ENCODE results near the gene C2orf76.

The C2orf76 gene

GRCh38 chr2:119305497-119306195 is 61.0 kb downstream of the C2orf76 start:
- DNase-seq, result no peak

DNA sequence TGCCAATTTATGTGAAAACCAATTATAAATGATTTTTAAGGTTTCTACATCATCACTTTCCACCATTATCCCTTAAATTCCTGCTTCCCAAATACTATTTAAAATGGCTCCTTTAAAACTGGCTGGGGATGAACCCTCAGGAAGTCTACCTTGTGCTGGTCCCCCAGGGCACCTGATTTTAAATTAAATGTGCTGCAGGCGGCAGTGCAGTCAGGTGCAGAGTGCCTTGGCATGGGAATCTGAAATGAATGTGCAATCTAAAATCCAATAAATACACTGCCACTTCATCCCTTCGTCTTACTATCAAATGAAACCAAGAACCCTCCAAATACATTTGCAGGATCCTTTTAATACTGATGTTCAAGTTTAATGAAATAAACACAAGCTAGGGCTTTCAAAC is 61.8 kb downstream of the C2orf76 start:
- intact Hi-C loops (cut with DNase I), result loop anchor here (5.0 kb wide), 1 partner anchor 423 kb away; no protein-coding TSS in a partner anchor
- DNase-seq, result no peak

More at GRCh38 chr2:119305497-119306195, 61.0 kb downstream of the C2orf76 start:
- intact Hi-C loops (cut with DNase I), result loop anchor here (5.0 kb wide), 1 partner anchor 423 kb away; no protein-coding TSS in a partner anchor

GRCh38 chr2:119301413-119301812 is 65.2 kb downstream of the C2orf76 start:
- intact Hi-C loops (cut with DNase I), result no loop called here
- DNase-seq, result no peak

DNA sequence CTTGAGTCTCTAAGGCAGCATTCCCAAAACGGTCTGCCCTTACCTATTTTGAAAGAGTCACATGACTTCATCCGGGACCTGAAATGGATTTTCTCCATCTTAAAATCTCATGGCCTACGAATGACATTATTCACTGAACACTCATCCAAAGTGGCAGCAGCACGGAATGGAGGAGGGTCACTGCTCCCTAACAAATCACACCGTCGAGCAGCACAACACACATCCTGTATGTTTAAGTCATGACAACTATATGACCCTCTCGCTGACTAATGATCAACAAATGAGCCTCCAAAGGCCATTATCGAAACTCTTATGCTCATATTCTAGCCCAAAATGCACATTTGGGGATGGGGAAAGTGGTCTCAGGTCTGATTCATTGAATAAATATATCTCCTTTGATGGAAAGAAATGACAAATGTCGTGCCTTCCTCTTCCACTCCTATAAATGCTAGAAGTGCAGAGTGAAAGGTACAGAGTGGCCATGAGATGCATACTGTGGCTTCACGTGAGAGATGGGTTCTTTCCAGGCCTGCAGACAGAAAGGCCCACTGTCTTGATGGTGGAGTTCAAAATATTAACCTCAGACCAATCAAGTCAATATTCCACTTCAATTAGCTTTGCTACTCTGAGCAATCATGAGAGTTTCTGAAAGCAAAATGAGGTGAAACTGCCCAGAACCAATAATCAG is 70.8 kb downstream of the C2orf76 start:
- intact Hi-C loops (cut with DNase I), result no loop called here
- DNase-seq, result no peak

- DNase-seq, result no peak
- intact Hi-C loops (cut with DNase I), result no loop called here
These were observed 72.0 kb downstream of the C2orf76 start for GRCh38 chr2:119294671-119295070.

DNA sequence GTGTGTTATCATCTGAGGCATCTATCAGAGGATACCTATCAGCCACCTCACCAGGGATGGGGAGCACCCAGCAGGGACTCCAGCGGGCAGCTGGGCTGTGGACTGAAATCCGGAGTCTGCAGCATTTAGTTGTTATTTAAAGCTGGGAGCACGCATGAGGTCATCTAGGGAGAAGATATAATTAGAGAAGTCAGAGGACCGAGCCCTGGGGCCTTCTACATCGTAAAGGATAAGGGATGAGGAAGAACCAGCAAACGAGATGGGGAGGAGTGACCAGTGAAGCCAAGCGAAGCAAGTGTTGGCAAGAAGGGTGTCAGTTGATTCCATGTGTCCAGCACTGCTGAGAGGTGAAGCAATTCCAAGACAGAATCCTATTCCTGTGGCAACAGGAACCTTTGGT is 72.7 kb downstream of the C2orf76 start:
- DNase-seq, result no peak
- intact Hi-C loops (cut with DNase I), result no loop called here

- intact Hi-C loops (cut with DNase I), result no loop called here
- DNase-seq, result no peak
These were observed 73.4 kb downstream of the C2orf76 start for GRCh38 chr2:119293254-119293653.

- intact Hi-C loops (cut with DNase I), result no loop called here
- no peak for DNase-seq
These were observed 74.4 kb downstream of the C2orf76 start for GRCh38 chr2:119292226-119292625.

GRCh38 chr2:119291588-119292167 is 75.0 kb downstream of the C2orf76 start:
- DNase-seq, result no peak
- intact Hi-C loops (cut with DNase I), result no loop called here

- DNase-seq, result peak; percentile 34 to 97 (median 70)
- intact Hi-C loops (cut with DNase I), result no loop called here
These were observed 75.6 kb downstream of the C2orf76 start for GRCh38 chr2:119290859-119291587.

DNA sequence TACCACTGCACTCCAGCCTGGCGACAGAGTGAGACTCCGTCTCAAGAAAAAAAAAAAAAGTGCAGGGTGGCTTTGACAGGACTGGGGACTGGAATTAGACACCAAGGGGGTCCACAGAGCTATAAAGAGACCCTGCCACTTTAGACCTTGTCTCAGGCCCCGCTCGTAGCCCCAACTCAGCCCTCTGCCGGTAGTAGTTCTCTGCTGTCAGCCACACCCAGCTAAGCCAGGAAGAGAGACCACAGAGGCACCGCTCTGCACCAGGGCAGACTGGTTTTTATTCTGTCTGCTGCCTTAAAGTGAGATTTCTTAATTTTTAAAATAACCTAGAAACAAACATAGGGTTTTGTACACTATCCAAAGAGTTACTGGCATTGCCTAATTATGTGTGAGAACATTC is 77.0 kb downstream of the C2orf76 start:
- intact Hi-C loops (cut with DNase I), result no loop called here
- DNase-seq, result no peak

GRCh38 chr2:119289093-119289492 is 77.5 kb downstream of the C2orf76 start:
- intact Hi-C loops (cut with DNase I), result no loop called here
- no peak for DNase-seq

DNA sequence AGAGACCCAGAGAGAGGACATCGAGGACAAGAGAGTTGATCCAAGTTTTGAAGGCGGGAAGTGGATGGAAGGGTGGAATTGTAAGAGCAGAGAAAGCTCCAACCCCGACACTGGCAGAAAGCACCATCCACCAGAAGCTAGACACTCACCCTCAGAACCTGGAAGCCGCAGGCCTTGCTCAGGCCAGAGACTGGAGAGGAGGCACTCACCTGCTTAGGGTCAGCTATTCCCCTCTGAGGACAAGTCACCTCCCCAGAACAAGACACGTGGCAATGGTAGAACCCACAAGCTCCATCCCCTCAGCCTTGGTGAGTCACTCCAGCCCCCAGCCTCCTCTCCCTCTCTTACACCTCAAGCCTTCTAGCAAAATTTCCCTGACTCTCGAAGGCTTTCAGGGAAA is 78.1 kb downstream of the C2orf76 start:
- intact Hi-C loops (cut with DNase I), result no loop called here
- no peak for DNase-seq

DNA sequence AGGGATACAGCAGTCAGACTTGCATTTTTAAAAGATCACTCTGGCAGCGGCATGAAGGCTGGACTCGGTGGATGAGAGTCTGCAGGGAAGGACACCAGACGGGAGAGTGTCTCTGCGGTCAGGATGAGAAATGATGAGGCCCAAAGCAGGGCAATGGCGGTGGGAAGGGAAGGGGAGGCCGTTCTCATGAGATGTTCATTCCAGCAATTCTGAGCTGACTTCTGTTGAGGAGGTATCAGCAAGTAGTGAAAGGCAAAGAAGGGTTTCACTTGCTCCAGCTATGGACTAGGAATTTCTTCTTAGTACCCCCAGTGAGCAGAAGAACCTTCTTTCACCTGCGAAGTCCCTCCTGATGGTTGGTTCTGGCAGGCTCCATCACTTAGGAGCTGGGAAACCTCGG is 80.0 kb downstream of the C2orf76 start:
- intact Hi-C loops (cut with DNase I), result no loop called here
- DNase-seq, result no peak

DNA sequence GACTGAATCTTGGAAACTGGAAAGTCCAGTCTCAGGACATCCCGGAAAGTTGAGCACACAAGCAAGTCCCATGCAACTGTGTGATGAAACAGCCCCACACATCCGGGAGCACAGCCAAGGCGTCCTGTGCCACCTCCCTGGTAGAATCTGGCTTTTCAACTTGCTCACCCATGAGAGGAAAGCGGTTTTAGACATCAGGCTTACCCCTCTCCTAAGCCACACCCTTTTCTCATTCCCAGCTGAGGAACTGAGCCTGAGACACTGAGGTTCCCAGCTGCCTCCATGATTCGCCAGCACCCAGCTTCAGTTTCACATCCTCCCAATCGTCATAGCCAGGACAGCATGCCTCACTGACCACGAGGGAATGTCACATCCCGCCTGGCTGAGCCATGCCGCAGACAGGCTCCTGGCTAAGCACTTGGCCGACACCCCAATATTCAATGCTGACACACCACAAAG is 82.7 kb downstream of the C2orf76 start:
- intact Hi-C loops (cut with DNase I), result no loop called here
- peak; percentile 44 to 93 (median 60) for DNase-seq

DNA sequence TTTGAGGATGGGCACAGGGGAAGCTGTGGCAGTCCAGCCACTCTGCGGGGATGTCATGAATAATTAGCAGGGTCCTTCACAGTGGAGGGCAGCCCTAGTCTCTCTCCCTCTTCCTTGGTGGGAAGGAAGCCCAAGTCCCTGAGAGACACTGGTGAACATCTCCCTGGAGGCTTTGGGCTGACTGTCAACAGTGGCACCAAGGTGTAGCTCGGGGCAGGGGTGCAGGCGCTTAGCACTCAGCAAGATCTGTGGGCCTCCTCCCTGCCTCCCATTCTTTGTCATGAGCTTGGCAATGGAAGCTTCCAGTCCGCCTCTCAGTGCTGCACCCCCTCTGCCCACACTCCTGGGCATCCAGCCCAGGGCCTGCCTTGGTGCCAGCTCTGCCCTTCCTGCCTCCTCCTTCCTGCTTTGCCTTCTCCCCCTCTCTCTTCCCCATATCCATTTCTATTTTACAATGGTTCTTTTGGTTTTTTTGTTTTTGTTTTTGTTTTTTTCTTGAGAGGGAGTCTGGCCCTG is 83.6 kb downstream of the C2orf76 start:
- intact Hi-C loops (cut with DNase I), result no loop called here

DNA sequence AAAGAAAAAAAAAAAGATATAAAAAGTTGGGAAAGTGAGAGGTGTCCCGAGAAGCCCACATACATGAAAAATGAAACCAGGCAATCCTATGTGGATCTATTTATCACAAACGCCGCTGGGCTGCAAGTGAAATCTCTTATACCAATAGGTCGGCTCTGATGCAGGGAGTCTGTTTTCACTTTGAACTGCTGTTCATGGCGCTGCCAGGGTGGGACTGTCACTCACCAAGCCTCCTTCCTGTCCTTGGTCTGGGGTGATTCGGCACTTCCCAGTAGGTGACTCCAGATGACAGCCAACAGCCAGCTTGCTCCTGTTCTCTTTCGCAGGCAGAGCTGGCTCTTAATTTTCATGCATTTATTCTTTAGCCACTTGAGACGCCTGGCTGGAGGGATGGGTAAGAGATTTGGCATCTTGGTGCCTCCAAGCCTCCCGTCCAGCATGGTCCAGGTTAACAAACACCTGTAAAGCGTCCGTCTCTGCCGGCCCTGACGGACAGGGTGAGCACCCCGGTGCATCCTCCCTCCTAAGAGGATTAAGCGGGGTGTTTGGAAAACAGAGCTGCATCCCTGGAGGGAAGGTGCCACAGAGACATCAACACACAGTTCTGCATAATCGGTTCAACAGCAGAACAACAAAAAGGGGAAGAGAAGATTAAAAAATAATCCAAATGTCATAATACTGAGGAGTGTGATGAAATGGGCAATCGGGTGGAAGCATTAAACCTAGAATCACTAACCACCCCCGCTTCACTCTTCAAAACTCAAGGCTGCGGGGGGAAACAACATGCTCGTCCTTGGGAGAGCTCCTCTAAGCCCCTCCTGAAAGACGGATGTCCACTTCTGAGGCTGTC is 84.3 kb downstream of the C2orf76 start:
- intact Hi-C loops (cut with DNase I), result no loop called here
- no peak for DNase-seq

More for the DNA sequence above, 83.6 kb downstream of the C2orf76 start:
- DNase-seq, result peak; percentile 70 to 97 (median 80)

GRCh38 chr2:119280680-119281079 is 86.0 kb downstream of the C2orf76 start:
- intact Hi-C loops (cut with DNase I), result no loop called here

GRCh38 chr2:119279666-119280065 is 87.0 kb downstream of the C2orf76 start:
- DNase-seq, result no peak
- intact Hi-C loops (cut with DNase I), result no loop called here

More at GRCh38 chr2:119280680-119281079, 86.0 kb downstream of the C2orf76 start:
- DNase-seq, result no peak

- intact Hi-C loops (cut with DNase I), result no loop called here
- DNase-seq, result no peak
These were observed 87.7 kb downstream of the C2orf76 start for GRCh38 chr2:119278946-119279345.

Data from posterior cingulate gyrus (tissue), 11 donors.